Omental fat pad (tissue), 4 donors: Measurements from ENCODE around the gene UTF1. TPM values are rescaled to one million over a fixed set of nuclear protein-coding genes. Genes with fewer than 3 reads are reported as not detected.

Experiments used
- ATAC-seq: fragments of 150-250 bp; one replicate; pipeline ENCODE4 v1.9.1; 2016; ENCODE audit warnings: mild to moderate bottlenecking, moderate library complexity; ENCODE audit not compliant: low FRiP score
- DNase-seq: peaks from one replicate; pipeline ENCODE4 v3.0.0-alpha.2; 2019; ENCODE audit warnings: low spot score
- CTCF ChIP-seq, 3 donors: fragments of 450-650 bp; IDR thresholded peaks; one replicate each; pipeline ENCODE4 v1.5.1; 2016 to 2017; ENCODE audit warnings: antibody characterized with exemption in 3 of 3, mild to moderate bottlenecking in 3 of 3, moderate library complexity in 2 of 3
- total RNA-seq, 4 donors: library from RNA; depleted of rRNA; stranded (reverse); fragments of >200 nt; gene quantifications; one replicate each; pipeline ENCODE4 v1.1.0, GENCODE V29; 2016

The UTF1 gene
- total RNA-seq, 4 donors from 2014 or later, result not detected

DNA sequence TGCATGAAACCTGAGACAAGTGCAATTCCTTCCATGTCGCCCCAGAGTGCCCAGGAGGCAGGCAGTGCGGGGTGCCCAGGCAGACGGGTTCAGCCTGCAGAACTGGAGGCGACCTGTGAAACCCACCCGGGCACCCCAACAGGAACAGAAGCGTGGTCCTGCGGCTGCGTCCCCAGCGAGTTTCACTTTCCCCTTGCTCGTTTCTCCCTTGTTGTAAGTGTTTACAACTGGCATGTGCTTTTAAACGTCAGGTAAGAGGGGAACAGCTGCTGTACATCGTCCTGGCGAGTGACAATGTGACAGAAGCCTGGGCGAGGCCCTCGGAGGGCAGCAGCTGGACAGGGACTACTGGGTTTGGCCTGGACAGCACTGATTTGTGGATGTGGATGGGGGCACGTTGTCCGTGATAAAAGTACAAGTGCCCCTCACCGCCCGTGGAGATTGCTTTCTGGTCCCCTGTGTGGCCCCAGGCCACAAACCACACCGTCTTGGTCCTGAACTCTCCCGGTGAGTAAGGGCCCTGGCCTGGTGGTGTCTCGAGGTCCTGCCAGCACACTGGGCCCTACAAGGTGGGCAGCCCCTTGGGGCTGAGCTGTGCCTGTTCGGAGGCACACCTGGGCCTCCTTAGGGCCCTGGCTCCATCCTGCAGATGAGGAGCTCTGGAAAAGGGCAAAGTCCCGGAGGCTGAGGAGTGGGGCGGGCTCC is 11.6 kb downstream of the UTF1 start:
- ATAC-seq (no peak), DNase-seq (no peak)
- TF ChIP-seq CTCF (IDR thresholded peaks at IDR 0.05), result no peak

DNA sequence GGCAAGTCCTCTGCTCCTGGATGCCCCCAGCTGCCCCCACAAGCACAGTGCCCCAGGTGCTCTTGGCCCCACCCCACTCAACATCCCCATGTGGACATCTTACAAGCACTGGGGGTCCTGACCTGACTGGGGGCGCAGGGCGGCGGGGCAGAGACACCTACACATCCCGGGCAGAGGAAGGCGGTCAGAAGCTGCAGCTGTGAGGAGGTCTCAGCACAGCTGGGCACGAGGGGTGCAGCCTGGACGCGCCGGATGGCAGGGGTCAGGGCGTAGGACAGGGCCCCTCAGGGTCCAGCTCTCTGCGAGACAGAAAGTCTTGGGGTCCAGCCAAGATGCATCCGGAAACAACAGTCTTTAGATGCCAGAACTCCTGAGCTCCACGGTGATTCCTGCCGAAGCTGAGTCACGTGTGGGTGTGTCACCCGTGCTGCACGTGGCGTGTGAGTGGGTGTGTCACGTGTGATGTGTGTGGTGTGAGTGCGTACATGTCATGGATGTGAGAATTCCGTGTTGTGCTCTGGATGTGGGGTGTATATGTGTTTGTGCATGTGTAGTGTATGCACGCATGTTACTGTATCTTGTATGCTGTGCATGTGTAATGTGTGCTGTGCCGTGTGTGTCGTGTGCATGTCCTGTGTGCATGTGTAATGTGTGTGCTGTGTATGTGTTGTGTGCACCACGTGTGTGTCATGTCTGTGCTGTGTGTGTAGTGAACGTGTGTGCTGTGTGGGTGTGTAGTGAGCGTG is 12.8 kb downstream of the UTF1 start:
- ATAC-seq, result no peak
- no peak for TF ChIP-seq CTCF (IDR thresholded peaks at IDR 0.05)
- DNase-seq, result no peak

- ATAC-seq, result no peak
- no peak for DNase-seq
- TF ChIP-seq CTCF (IDR thresholded peaks at IDR 0.05), result no peak
These were observed 13.6 kb downstream of the UTF1 start for GRCh38 chr10:133243593-133243992.

DNA sequence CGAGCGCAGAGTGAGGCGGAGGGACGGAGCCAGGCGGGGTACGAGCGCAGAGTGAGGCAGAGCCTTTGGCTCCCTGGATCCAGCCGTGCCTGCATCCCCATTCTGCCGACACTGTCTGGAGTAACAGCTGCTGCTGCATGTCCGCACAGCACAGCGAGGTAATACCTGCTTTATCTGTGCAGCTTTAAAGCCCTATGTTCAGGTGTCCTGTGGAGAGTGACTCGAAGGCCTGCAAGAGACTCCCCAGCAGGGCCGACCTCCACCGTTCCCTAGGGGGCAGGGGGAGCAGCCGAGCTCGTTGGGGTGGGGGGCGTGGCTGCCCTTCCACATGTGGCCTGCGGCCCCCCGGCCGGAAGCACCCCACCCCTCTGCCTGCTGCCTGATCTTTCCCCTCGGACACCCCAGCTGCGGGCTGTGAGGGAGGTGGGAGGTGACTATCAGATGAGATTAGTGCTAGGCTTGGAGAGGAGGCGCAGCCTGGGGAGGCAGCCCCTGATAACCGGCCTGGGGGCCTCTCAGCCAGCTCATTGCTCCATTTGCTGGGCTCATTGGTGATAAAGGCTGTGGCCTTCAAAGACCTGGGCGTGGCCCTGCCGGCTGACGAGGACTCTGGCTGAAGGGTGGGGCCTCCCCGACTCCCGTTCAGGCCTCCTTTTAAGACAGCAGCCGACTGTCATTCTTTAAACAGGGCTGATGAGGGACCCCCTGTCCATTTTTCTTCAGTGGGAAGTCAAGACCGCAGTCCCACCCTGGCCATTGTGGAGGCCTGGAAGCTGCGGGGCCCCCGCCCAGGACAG is 15.6 kb downstream of the UTF1 start:
- no peak for TF ChIP-seq CTCF (IDR thresholded peaks at IDR 0.05)
- no peak for DNase-seq
- no peak for ATAC-seq

DNA sequence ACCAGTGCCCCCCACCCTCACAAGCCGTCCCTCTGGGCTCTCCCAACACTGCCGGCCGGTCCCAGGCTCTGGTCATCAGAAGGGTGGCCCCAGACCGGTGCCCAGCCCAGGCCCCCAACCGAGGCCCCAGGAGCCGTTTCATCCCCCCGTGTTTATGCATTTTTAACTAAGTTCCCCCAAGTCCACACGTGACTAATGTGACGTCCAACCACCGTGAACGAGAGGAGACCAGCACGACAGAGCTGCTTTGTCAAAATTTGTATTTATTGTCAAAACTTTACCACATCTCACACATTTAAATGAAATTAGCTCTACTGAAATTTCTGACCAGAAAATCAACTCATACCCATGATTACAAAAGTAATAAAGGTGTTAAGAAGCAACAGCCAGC is 16.2 kb downstream of the UTF1 start:
- TF ChIP-seq CTCF (IDR thresholded peaks at IDR 0.05), result no peak
- no peak for DNase-seq
- ATAC-seq, result no peak

GRCh38 chr10:133247681-133248333 is 17.8 kb downstream of the UTF1 start:
- TF ChIP-seq CTCF (IDR thresholded peaks at IDR 0.05), result no peak
- no peak for DNase-seq
- no peak for ATAC-seq
